Measurements from ENCODE around the gene ENTPD7.
A peak's percentile ranks its signal among the peaks of the same experiment; 100 is the strongest.
"Not testable (repeated sequence)": the region's sequence is repeated elsewhere in the genome, so short reads cannot be mapped to it uniquely, and the experiment has no call there.

The ENTPD7 gene, protein sequence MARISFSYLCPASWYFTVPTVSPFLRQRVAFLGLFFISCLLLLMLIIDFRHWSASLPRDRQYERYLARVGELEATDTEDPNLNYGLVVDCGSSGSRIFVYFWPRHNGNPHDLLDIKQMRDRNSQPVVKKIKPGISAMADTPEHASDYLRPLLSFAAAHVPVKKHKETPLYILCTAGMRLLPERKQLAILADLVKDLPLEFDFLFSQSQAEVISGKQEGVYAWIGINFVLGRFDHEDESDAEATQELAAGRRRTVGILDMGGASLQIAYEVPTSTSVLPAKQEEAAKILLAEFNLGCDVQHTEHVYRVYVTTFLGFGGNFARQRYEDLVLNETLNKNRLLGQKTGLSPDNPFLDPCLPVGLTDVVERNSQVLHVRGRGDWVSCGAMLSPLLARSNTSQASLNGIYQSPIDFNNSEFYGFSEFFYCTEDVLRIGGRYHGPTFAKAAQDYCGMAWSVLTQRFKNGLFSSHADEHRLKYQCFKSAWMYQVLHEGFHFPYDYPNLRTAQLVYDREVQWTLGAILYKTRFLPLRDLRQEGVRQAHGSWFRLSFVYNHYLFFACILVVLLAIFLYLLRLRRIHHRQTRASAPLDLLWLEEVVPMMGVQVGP

DNA sequence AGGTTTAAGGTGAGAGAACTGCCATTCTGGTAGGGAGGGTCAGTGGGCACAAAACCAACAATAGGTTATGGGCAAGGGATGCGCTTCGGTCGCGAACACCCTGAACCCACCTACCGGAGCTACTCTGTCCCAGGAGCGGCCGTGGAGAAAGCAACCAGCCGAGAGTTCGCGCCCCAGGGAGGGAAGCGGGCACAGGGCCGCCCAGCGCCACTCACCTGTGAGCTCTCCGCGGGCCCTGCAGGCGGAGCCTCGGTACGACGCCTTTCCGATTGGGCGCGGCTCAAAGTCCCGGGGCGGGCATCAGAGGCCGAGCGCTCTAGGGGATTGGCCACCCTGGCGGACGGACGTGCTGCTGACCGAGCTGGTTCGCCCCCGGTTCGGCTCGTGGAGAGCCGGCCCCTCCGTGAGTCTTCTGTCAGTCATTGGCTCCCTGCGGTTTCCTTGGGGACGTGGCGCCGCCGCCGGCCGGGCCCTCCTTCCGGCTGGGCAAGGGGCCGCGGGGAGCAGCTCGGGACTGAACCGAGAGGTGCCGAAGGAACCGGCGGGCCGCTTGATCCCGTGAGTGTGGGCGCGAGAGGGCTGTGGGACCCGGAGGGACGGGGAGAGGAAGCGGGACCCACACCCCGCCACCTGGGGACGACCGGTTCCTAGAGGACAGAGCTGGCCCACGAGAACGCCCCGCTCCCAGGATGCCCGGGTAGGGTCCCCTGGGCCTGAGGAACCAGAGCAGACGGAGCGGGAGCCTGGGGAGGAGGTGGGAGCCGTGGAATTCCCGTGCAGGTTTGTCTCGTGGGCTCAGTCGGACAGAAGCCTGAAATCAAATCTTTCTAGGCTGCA lies at the start of gene ENTPD7:
Gene ENTPD7 (plus strand): TSS at position 479 of the 837 bp plus-strand sequence. CDS start 448 bp downstream, outside the sequence.
- DNase-seq (ENCODE audit: low spot score), result peak; percentile 82

DNA sequence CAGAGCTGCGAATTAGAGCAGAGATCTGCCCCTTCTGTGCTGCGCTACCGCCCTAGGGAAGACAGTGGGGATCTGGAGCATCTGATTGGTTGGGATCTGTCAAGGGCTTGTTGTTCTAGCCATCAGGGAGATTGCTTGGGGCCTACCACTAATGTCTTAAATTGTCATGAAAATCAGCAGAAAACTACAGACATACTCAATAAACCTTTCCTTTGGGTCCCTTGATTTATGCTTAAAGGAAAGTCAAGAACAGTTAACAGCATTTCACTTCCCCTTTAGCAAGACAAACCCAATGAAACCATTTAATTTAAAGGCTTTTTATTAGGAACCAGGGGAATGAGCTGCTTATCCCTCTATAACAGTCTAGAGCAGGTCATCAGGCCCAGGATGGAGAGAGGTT lies 49.1 kb upstream of the ENTPD7 start:
- no peak for DNase-seq (ENCODE audit: low spot score)

DNA sequence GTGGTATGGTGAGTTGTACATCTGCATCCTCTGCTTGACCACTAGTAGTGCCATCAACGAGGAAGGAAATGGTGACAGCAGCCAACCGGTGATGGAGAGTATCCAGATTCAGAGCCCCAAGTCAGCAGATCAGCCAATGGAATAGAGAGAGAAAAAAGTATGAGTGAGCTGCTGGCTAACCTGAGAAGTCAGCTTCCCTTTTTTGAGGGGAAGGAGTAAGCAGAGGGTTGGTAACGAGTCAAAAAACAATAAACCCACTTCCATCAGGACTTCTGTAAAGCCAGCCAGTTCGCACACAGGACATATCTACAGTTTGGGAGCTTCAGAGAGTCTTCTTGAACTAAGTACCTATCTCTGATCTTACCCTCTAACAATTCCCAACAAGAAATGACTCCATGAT lies 48.0 kb upstream of the ENTPD7 start:
- no peak for DNase-seq (ENCODE audit: low spot score)

DNA sequence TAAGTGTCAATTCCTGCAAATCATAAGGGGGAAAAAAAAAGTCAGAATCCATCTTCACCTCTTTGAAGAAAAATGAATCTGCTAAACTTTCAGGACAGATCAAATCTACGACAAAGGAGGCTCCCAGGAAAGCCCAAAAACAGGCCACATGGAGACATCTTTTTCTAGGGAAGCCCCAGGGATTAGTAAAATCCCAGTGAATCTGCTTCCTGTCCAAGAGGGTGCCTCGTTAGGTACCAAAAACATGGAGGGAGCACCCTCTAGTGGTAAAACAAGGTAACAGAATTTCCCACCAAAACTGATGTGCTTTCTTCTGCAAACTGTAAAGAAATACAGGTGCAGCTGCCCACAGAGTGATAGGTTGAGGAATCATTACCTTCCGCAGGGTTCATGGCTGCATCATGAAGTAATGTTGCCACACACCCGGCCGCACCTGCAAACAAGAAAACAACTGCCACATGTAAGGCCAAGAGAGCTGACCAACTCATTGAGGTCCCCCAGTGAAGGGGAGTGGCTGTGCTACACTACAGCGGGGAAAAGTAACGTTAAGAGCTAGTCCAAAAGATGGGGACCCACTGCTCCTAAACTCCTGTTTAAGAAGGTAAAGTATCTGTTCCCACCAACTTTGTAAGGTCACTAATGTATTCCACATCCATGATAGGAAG lies 47.0 kb upstream of the ENTPD7 start:
- DNase-seq (ENCODE audit: low spot score), result peak; percentile 50

DNA sequence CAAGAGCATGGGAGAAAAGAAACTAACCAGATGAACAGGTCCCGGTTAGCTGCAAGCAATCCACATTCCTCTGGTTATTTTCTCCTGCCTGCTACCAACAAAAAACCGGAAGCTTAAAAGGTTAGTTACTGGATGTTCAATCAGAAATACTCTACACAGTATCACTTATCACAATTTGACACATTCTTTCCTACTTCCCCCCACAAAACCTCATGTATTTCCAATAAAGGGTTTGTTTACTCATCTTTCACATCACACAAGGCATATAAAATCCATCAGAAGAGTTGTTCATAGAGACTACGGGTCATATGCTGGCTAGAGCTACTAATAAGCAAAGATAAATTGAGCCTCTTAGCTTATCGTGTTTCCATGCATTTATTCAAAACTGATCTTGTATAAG lies 43.9 kb upstream of the ENTPD7 start:
- DNase-seq (ENCODE audit: low spot score), result no peak

DNA sequence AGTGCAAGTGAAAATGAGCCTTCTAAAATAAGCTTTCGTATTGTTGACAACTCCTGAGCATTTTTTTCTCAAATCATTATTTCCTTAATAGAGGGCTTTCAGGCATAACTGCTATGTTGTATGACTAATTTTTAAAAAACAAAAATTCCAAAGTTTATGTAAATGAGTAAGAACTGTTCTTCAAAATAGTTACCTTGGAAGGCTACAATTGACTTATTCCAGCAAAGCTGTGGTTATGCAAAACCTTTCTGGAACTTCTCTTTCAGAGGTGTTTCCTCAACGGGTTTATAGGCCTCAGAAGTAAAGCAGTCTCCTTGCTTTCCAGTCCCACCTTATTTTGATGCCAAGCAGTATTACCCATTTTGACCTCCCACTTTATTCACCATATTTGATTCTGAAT lies 41.6 kb upstream of the ENTPD7 start:
- DNase-seq (ENCODE audit: low spot score), result no peak

DNA sequence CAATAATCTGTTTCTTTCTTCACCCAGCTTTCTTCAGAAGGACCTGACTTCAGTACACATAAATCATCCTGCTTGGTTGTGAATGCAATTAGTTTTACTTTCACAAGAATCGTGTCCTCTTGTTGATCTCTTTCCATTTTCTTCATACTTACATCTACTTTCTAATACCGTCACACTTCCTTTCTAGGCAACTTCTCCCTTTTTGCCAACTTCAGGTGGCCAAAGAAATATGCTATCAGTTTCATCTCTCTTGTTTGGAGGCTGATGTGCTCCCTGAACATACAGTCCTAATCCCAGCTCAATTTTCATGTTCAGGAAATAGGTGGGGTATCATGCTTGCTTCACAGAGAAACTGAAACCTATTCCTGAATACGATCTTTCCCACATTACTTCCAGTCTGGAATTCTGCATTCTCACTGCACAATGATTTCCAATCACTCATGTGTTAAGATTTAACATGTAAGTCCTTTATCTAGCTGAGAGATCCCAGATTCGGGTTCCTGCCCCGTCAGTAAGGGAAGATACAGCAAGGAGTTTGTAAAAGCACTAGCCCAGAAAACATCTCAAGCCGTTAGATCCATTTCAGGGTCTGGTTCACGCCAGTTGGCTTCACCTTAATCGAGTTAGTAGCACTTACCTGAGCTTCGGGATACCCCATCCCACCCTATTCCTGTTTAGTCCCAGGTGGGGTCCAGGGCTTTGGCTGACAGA lies 40.1 kb upstream of the ENTPD7 start:
- no peak for DNase-seq (ENCODE audit: low spot score)

DNA sequence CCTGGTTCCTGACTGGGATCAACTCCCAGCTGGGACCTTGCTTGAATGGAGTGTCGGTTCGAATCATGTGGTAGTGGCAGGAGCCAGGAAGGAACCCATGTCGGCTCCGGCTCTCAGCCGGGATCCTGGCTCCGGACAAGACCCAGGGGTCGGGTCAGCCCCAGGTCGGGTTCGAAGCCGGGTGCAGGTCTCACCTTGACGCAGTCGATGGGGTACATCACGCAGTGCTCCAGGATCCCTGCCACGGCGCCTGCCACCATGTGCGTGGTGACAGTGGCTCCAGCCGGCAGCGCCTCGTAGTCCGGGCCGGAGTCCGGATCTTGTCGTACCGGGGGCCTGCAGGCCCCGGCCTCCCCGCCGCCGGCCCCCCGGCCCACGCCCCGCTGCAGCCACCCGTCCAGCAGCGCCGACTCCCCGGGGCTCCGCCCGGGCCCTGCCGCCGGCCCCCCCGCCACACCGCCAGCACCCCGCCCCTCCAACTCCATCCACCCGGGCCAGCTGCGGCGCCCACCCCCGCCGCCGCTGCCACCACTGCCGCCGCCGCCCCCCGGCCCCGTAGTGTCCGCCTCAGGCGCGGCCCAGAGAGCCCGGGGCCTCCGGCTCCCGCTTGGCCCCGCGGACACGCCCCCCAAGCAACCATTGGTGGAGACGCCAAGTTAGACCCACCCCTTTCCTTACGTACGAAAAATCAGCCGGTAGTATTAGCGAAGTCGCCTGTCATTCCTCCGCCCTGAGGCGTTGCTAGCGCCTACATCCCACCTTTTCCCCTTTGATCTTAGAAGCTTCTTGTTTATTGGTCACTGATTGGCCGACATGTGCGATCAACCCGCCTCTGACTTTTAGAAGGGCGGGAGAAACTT lies 39.2 kb upstream of the ENTPD7 start, which contains the start of gene SLC25A28:
Gene SLC25A28 (minus strand): TSS at position 589 of the 860 bp plus-strand sequence. CDS start 104 bp downstream, at position 485.
- peak; percentile 94 for DNase-seq (ENCODE audit: low spot score)

DNA sequence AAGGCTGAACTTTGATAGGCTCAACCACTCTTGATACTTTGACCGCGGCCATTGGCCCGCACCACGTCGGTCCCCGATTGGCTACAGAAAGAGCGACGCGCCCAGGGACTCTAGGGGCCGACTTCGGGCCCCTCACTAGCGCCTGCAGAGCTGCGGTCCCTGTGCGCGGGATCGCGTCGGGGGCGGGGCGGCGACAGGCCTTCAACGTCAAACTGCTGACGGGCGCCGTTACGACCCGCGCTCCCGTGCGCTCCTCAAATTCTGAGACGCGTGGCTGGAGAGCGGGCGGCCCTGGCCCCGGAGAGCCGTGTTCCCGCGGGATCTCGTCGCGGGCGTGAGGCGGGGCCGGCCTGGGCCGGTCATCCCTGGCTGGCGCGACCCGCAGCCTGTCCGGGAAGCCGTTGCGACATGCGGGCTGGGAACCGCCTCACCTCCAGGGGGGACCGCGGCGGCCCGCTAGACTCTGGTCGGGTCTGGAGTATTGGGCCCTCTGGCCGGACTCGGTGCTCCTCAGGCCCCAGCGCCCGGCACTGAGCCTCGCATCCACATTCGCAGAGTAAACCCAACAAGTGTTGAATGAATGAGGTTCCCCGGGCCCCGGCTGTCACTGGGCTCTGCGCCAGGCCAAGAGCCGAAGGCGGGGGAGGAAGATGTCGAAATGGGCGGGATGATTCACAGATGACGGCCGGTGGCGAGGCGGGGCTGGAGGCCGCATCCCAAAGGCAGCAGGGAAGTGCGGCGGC lies 38.4 kb upstream of the ENTPD7 start:
- peak; percentile 67 for DNase-seq (ENCODE audit: low spot score)

DNA sequence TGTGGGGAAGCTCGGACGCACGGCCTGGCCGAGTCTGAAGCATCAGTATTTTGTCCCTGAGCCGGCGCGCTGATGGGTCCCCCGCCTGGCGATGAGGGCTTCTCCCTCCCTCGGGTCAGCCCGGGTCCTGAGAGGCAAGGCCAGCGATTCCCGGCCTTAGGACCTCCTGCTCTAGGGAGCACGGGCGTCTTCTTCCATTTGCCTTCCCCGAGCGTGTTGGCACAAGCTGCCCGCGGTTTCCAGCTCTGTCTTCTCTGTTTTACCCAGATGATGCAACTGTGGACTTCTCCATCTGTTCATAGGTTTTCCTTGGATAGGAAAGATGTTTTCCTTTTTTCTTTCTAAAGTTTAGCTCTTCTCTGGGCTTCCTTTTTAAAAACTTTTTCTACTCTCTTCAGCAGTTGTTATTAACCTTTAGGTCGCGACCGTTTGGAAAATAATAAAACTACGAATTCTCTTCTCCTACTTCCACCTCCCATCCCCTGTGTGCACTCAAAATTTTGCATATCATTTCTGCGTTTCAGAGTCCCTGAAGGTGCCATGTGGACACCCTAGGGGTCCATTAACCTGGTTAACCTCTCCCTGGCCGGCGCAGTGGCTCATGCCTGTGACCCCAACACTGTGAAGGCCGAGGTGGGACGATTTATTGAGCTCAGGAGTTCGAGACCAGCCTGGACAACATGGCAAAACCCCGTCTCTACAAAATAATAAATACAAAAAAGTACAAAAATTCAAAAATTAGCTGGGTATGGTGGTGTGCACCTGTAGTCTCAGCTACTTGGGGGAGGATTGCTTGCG lies 37.7 kb upstream of the ENTPD7 start:
- no peak for DNase-seq (ENCODE audit: low spot score)

DNA sequence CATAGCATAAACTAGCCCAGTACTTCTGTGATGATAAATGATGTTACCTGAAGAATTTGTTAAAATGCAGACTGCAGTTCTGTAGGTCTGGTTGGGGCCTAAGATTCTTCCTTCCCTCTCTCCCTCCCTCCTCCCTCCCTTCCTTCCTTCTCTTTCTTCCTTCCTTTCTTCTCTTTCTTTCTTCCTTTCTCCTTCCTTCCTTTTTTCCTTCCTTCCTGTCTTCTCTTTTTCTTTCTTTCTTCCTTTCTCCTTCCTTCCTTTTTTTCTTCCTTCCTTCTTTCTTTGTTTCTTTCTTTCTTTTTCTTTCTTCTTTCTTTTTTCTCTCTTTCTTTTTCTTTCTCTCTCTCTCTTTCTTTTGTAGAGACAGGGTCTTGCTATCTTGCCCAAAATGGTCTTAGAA lies 35.4 kb upstream of the ENTPD7 start:
- DNase-seq (ENCODE audit: low spot score), result no peak

DNA sequence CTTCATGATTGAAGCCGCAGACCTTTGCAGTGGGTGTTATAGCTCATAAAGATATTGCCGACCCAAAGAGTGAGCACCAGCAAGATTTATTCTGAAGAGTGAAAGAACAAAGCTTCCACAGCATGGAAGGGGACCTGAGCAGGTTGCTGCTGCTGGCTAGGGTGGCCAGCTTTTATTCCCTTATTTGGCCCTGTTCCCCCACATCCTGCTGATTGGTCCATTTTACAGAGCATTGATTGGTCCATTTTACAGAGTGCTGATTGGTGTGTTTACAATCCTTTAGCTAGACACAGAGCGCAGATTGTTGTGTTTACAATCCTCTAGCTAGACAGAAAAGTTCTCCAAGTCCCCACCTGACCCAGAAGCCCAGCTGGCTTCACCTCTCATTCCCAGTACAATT lies 34.2 kb upstream of the ENTPD7 start:
- DNase-seq (ENCODE audit: low spot score), result not testable (repeated sequence)

DNA sequence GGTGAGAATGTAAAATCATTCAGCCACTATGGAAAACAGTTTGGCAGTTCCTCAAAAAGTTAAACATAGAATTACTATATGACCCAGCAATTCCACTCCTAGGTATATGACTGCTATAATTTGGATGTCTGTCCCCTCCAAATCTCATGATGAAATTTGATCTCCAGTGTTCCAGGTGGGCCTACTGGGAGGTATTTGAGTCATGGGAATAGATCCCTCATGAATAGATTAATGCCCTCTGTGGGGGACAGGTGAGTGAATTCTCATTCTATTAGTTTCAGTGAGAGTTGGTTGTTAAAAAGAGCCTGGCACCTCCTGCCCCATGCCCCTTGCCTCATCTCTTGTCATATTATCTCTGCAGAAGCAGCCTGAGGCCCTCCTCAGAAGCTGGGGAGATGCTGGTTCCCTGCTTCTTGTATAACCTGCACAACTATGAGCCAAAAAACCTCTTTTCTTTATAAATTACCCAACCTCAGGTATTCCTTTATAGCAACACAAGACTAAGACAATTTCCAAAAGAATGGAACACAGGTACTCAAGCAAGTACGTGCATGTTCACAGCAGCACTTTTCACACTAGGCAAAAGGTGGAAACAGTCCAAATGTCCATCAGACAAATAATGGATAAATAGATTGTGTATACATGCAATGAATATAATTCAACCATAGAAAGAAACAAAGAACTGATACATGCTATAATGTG lies 30.2 kb upstream of the ENTPD7 start:
- no peak for DNase-seq (ENCODE audit: low spot score)

DNA sequence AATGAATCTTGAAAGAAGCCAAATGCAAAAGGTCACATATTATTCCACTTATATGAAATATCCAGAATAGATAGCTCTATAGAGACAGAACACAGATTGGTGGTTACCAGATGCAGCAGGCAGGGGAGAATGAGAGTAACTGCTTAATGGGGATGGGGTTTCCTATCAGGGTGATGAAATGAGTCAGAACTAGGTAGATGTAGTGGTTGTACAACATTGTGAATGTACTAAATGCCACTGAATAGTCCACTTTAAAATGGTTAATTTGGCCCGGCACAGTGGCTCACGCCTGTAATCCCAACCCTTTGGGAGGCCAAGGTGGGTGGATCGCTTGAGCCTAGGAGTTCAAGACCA lies 29.7 kb upstream of the ENTPD7 start:
- DNase-seq (ENCODE audit: low spot score), result no peak

DNA sequence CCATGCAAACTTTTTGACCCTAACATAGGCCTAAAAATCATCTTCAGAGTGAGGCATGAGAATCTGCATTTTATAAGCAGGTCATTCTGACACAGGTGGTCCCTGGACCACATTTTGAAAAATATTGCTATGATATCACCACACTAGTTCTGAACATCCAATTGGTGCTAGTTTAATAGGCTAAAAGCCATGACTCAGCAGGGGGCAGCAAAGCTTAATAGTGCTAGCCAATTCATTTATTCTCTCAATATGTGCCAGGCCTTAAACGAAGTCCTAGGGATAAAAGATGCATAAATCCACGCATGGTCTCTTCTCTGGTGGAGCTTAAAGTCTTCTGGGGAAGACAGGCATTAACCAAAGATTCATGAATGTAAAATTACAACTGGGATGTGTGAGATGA lies 28.9 kb upstream of the ENTPD7 start:
- DNase-seq (ENCODE audit: low spot score), result peak; percentile 19

DNA sequence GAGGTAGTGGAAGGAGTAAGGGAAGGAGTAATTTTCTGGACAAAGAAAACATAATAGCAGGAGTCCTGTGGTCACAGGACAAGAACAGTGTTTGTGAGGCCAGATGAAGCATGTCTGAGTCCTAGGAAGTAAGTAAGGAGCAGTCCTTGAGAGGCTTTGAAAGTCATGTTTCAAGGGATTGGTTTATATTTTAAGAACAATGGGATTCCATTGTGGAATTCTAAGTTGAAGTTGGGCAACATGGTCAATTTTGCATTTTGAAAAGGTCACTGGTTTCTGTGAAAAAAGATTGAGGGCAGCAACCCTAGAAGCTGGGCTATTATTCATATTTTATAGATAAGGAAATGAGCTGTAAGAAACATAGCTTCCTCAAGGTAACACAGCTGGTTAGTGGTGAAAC lies 28.3 kb upstream of the ENTPD7 start:
- peak; percentile 14 for DNase-seq (ENCODE audit: low spot score)

DNA sequence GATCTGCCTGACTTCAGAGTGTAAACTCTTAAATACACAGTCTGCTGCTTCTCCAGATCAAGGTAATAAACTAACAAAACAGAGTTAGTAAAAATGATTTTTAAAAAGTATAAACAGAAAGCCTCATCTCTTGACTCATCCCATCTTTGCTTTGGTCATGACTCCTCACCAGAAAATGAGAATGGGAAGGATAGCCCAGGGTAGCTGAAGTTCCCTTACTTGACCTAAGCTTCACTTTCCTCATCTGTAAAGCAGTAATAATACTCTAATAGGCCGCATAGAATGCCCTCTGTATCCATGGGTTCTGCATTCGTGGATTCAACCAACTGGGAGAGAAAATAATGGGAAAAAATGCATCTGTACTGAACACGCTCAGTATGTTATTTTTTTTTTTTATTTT lies 27.8 kb upstream of the ENTPD7 start:
- DNase-seq (ENCODE audit: low spot score), result no peak

DNA sequence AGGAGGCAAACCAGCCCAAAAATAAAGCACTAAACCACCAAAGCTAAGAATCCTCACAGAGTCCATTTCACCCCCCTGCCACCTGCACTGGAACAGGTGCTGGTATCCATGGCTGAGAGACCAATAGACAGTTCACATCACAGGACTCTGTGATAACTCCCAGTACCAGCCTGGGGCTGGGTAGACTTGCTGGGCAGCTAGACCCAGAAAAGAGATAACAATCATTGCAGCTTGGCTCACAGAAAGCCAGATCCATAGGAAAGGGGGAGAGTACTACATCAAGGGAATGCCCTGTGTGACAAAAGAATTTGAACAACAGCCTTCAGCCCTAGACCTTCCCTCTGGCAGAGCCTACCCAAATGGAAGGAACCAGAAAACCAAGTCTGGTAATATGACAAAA lies 25.5 kb upstream of the ENTPD7 start:
- no peak for DNase-seq (ENCODE audit: low spot score)

All from COLO829 (cell line).